Activated CD8-positive, alpha-beta memory T cell treated with anti-CD3 and anti-CD28 coated beads for 1 hour (primary cell): ENCODE data around the gene CBFA2T3.

ENCODE experiments used
- DNase-seq, 2 donors: peaks; one replicate each; pipeline ENCODE4 v3.0.0-alpha.2; 2020; ENCODE audit warnings: low read depth in 1 of 2; ENCODE audit errors: extremely low read depth in 1 of 2

The CBFA2T3 gene

DNA sequence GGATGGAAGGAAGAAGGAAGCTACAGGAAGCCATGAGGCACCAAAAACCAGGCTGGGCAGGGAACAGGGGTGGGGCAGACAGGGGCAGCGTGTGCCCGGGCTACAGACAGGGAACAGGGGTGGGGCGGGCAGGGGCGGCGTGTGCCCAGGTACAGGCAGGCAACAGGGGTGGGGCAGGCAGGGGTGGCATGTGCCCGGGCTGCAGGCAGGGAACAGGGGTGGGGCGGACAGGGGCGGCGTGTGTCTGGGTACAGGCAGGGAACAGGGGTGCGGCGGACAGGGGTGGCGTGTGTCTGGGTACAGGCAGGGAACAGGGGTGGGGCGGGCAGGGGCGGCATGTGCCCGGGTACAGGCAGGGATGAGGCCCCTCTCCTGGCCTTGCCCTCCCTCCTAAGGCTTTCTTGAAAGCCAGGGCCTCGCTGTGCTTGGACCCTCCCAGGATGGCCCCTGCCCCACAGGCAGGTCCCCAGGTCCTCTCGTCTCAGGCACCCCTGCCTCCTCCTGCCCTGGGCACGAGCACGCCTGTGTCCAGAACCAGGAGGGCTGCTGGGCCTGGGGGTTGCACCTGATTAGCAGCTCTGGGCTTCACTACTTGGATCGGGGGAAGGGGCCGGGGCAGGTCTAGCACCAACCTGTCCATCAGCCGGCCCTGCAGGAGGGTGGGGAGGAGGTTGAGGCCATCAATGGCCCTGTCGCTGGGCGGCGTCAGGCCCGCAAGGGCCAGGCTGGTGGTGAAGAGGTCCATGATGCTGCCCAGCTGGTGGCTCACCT is 150.8 kb downstream of the CBFA2T3 start:
- DNase-seq = no peak

DNA sequence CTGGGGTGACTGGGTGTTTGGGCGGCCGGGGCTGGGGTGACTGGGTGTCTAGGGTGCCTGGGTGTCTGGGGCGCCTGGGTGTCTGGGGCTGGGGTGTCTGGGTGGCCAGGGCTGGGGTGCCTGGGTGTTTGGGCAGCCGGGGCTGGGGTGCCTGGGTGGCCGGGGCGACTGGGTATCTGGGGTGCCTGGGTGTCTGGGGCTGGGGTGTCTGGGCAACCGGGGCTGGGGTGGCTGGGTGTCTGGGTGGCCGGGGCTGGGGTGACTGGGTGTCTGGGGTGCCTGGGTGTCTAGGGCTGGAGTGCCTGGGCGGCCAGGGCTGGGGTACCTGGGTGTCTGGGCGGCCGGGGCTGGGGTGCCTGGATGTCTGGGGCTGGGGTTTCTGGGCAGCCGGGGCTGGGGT is 151.9 kb downstream of the CBFA2T3 start:
- DNase-seq = no peak
